Heart left ventricle (tissue), 16 donors: ENCODE measurements around the gene ATP4A. TPM values are rescaled to one million over a fixed set of nuclear protein-coding genes. Genes with fewer than 3 reads are reported as not detected.
"Not testable (repeated sequence)": the region's sequence is repeated elsewhere in the genome, so short reads cannot be mapped to it uniquely, and the experiment has no call there.

Source experiments
- ATAC-seq, 4 donors: fragments of 200-7000 bp; cut with Tn5 transposase; one replicate each; pipeline ENCODE4 v1.9.1; 2020 to 2022; ENCODE audit warnings: moderate library complexity in 4 of 4, mild to moderate bottlenecking in 3 of 4, moderate number of reproducible peaks in 1 of 4
- DNase-seq, 5 donors: peaks; one replicate each; pipeline ENCODE4 v3.0.0-alpha.2; 2020
- H3K27ac ChIP-seq, 12 donors: fragments of 200-600 bp; sonication (generic) in 4 of 12; one replicate each; pipeline versions ENCODE4 v1.5.0 to v1.8.0; 2016 to 2022; ENCODE audit warnings: mild to moderate bottlenecking in 2 of 12
- H3K27me3 ChIP-seq, 9 donors: fragments of 200-600 bp; sonication (generic) in 2 of 9; one replicate each; pipeline versions ENCODE4 v1.5.1 to v1.8.0; 2016 to 2022; ENCODE audit warnings: mild to moderate bottlenecking in 3 of 9
- H3K36me3 ChIP-seq, 9 donors: fragments of 200-600 bp; sonication (generic) in 2 of 9; one replicate each; pipeline versions ENCODE4 v1.5.0 to v1.8.0; 2018 to 2022; ENCODE audit warnings: mild to moderate bottlenecking in 2 of 9
- H3K4me1 ChIP-seq, 12 donors: fragments of 200-600 bp; sonication (generic) in 4 of 12; one replicate each; pipeline versions ENCODE4 v1.5.0 to v1.8.0; 2016 to 2022; ENCODE audit warnings: mild to moderate bottlenecking in 3 of 12
- H3K4me3 ChIP-seq, 12 donors: fragments of 200-600 bp; sonication (generic) in 4 of 12; one replicate each; pipeline versions ENCODE4 v1.5.0 to v1.8.0; 2017 to 2022; ENCODE audit warnings: mild to moderate bottlenecking in 9 of 12, moderate library complexity in 4 of 12
- H3K9me3 ChIP-seq, 12 donors: fragments of 200-600 bp; sonication (generic) in 4 of 12; one replicate each; pipeline versions ENCODE4 v1.5.0 to v1.8.0; 2016 to 2022; ENCODE audit warnings: mild to moderate bottlenecking in 1 of 12
- CTCF ChIP-seq, 12 donors: fragments of 200-600 bp; sonication (generic) in 4 of 12; IDR thresholded peaks; one replicate each; pipeline versions ENCODE4 v1.5.0 to v1.8.0; 2018 to 2022; ENCODE audit warnings: antibody characterized with exemption in 12 of 12, mild to moderate bottlenecking in 5 of 12
- POLR2A ChIP-seq, 2 donors: fragments of 450-650 bp; IDR thresholded peaks; one replicate each; pipeline ENCODE4 v1.6.1; 2017; ENCODE audit warnings: antibody characterized with exemption in 2 of 2, mild to moderate bottlenecking in 2 of 2, moderate library complexity in 2 of 2
- whole genome bisulfite sequencing, 4 donors: extraction: QIAGEN DNeasy Blood & Tissue Kit in 2 of 4; methylation state at CpG; one replicate each; pipeline versions ENCODE4 v1.1.5 to v1.1.7; 2013 to 2018; 5-methylcytosine and 5-hydroxymethylcytosine counted together
- intact Hi-C, 10 donors: fragments of 100-400 bp; cut with DNase I; formaldehyde crosslinking; loops; one replicate each; pipeline versions ENCODE4 v1.11.1 to v1.14.2; 2022
- polyA plus RNA-seq, 2 donors: library from polyadenylated mRNA; stranded (reverse); fragments of 200-250 nt; gene quantifications; one replicate each; pipeline ENCODE4 v1.2.3, GENCODE V29; 2013
- total RNA-seq, 9 donors: library from RNA; depleted of rRNA in 2 of 9; stranded (reverse); fragments of >200 nt in 2 of 9; fragmentation: NEBNext Ultra II Directional in 3 of 9; extraction: Animal tissue kit (Norgen Biotek cat#: 25700) in 3 of 9; gene quantifications; one replicate each; pipeline versions ENCODE4 v1.1.0 to v1.2.4, GENCODE V29; 2016 to 2023
- donor health status: ischemic (EF 13 %, LVEDD 7.1; RV severe dilation, severe dysfunction).
- donor health status: healthy with polysubstance abuse.
- donor health status: DM: no; HTN: yes; CAD: no.
- donor health status: DM: no; HTN: no; CAD: no.
- donor health status: ischemic (EF 25% LVEDD 6.9; RV normal size, moderate dysfunction).
- donor health status: ischemic (EF 25% LVEDD 5.7; RV mildly dilated, moderate dysfunction).
- donor health status: healthy.
- donor health status: DM: yes; HTN: yes; CAD: no.
- donor health status: ischemic (EF 35%, LVEDD 5.7; RV mildly dilated, moderate dysfunction).
- donor health status: nonischemic (EF 11% LVEDD 7.7; RV severe dilation, severe dysfunction).
- donor health status: DM: yes; HTN: yes; CAD: no.
- donor health status: PGD.
- donor health status: ischemic (EF 29% LVEDD 5.4; RV normal size, mild dysfunction).
- donor health status: nonischemic (EF 23%, LVEDD 6.1; RV moderate dilation, normal function).

ATP4A gene
- total and polyA plus RNA-seq, 11 donors: not detected

- WGBS, 4 donors: 68 to 92% (median 73%) methylated on average over 2 of the region's 2 CpGs
- H3K4me1 ChIP-seq: peaks cover 0 to 21% (median 9%) of the 10 kb centered on the region in 12 donors
- intact Hi-C loops: no loop called here
- ATAC-seq (no peak), DNase-seq (no peak)
- TF ChIP-seq POLR2A (IDR thresholded peaks at IDR 0.05) (no peak), CTCF (IDR thresholded peaks at IDR 0.05) (no peak)
- H3K9me3 ChIP-seq: peaks cover 0 to 22% (median 2%) of the 10 kb centered on the region in 12 donors
- H3K27me3 ChIP-seq: no peaks in the 10 kb centered on the region
- H3K4me3 ChIP-seq: no peak overlapping the region
- H3K27ac ChIP-seq: no peak overlapping the region
- H3K36me3 ChIP-seq: no peaks in the 10 kb centered on the region
Observed at GRCh38 chr19:35608251-35608650, 44.8 kb upstream of the ATP4A start.

- Histone ChIP-seq H3K36me3 (no peaks in the 10 kb centered on the region), H3K4me3 (no peak overlapping the region), H3K4me1 (peaks cover 0 to 16% (median 5%) of the 10 kb centered on the region in 12 donors), H3K27me3 (no peaks in the 10 kb centered on the region), H3K27ac (no peak overlapping the region), H3K9me3 (peaks cover 0 to 22% (median 2%) of the 10 kb centered on the region in 12 donors)
- TF ChIP-seq CTCF (IDR thresholded peaks at IDR 0.05): no peak
- no peak for TF ChIP-seq POLR2A (IDR thresholded peaks at IDR 0.05)
- DNase-seq (no peak), ATAC-seq (no peak)
- intact Hi-C loops: no loop called here
- WGBS, 4 donors: 73 to 87% (median 82%) methylated on average over 3 of the region's 3 CpGs
Observed at GRCh38 chr19:35607661-35608060, 44.2 kb upstream of the ATP4A start.

- H3K4me3 ChIP-seq, H3K36me3 ChIP-seq, ATAC-seq, intact Hi-C loops, H3K27me3 ChIP-seq, H3K27ac ChIP-seq, DNase-seq: not testable (repeated sequence)
- Histone ChIP-seq H3K9me3 (peaks cover 0 to 22% (median 2%) of the 10 kb centered on the region in 12 donors), H3K4me1 (peaks cover 0 to 14% (median 4%) of the 10 kb centered on the region in 12 donors)
- 86 to 95% (median 88%) methylated on average over 8 of the region's 8 CpGs for whole genome bisulfite sequencing, 4 donors
Observed at GRCh38 chr19:35607170-35607569, 43.7 kb upstream of the ATP4A start.

- H3K4me1 ChIP-seq, H3K27ac ChIP-seq, H3K4me3 ChIP-seq, intact Hi-C loops, H3K36me3 ChIP-seq, DNase-seq, ATAC-seq, H3K27me3 ChIP-seq: not testable (repeated sequence)
- WGBS, 4 donors: 76 to 85% (median 84%) methylated on average over 4 of the region's 4 CpGs
- H3K9me3 ChIP-seq: peaks cover 0 to 22% (median 2%) of the 10 kb centered on the region in 12 donors
Observed at GRCh38 chr19:35604436-35604835, 41.0 kb upstream of the ATP4A start.

GRCh38 chr19:35601971-35602370, 38.5 kb upstream of the ATP4A start:
- H3K4me3 ChIP-seq: no peak overlapping the region
- no peaks in the 10 kb centered on the region for H3K36me3 ChIP-seq
- DNase-seq (no peak), ATAC-seq (no peak)
- H3K4me1 ChIP-seq: no peaks in the 10 kb centered on the region
- H3K27ac ChIP-seq: no peak overlapping the region
- TF ChIP-seq CTCF (IDR thresholded peaks at IDR 0.05) (no peak), POLR2A (IDR thresholded peaks at IDR 0.05) (no peak)
- peaks cover 0 to 3% (median 0%) of the 10 kb centered on the region in 12 donors for H3K9me3 ChIP-seq
- WGBS, 4 donors: 83 to 91% (median 89%) methylated on average over 3 of the region's 3 CpGs
- H3K27me3 ChIP-seq: peaks cover 0 to 3% (median 0%) of the 10 kb centered on the region in 9 donors
- intact Hi-C loops: no loop called here
